Upper lobe of left lung (tissue), 4 donors: ENCODE data around the gene SLC38A11.

Source experiments
- CTCF ChIP-seq, 6 experiments: fragments of 450-650 bp in 4 of 6; fragments of 200-600 bp in 2 of 6; sonication (generic) in 2 of 6; IDR thresholded peaks; one replicate each; pipeline ENCODE4 v1.5.1; 2016 to 2019; ENCODE audit warnings: antibody characterized with exemption in 6 of 6
- POLR2A ChIP-seq, 4 donors: fragments of 450-650 bp; IDR thresholded peaks; one replicate each; pipeline ENCODE4 v1.5.1; 2016 to 2017; ENCODE audit warnings: antibody characterized with exemption in 4 of 4, mild to moderate bottlenecking in 2 of 4

- TF ChIP-seq CTCF (IDR thresholded peaks at IDR 0.05) (no peak), POLR2A (IDR thresholded peaks at IDR 0.05) (no peak)
Measured at GRCh38 chr2:164903204-164903603, 52.1 kb downstream of the SLC38A11 start.
